H9 (cell line): ENCODE measurements around the gene SMC1B. TPM values are rescaled to one million over a fixed set of nuclear protein-coding genes. Genes with fewer than 3 reads are reported as not detected.
"Not testable (repeated sequence)": the region's sequence is repeated elsewhere in the genome, so short reads cannot be mapped to it uniquely, and the experiment has no call there.

Experiments used
- DNase-seq: peaks from one replicate; pipeline ENCODE4 v3.0.0-alpha.2; 2017
- H2AFZ ChIP-seq: one replicate; pipeline ENCODE4 v1.6.1; 2013; ENCODE audit warnings: mild to moderate bottlenecking, low read length, control low read depth, moderate library complexity
- H2AK5ac ChIP-seq: 2 replicates; pipeline ENCODE4 v1.6.1; 2013; ENCODE audit warnings: low read length, control low read depth, mixed read lengths; ENCODE audit not compliant: insufficient read length
- H2BK120ac ChIP-seq: one replicate; pipeline ENCODE4 v1.6.1; 2013; ENCODE audit warnings: low read depth, mild to moderate bottlenecking, low read length, control low read depth, inconsistent platforms; ENCODE audit not compliant: poor library complexity, severe bottlenecking
- H2BK12ac ChIP-seq: 2 replicates; pipeline ENCODE4 v1.6.1; 2013; ENCODE audit warnings: low read length, control low read depth, mixed read lengths, low read depth; ENCODE audit not compliant: insufficient read length
- H2BK15ac ChIP-seq: 2 replicates; pipeline ENCODE4 v1.6.1; 2013; ENCODE audit warnings: low read depth, low read length, control low read depth
- H2BK20ac ChIP-seq: one replicate; pipeline ENCODE4 v1.6.1; 2013; ENCODE audit warnings: low read depth, mild to moderate bottlenecking, low read length, control low read depth, inconsistent platforms; ENCODE audit not compliant: poor library complexity, severe bottlenecking
- H2BK5ac ChIP-seq: 2 replicates; pipeline ENCODE4 v1.6.1; 2013; ENCODE audit warnings: low read length, control low read depth, mixed read lengths; ENCODE audit not compliant: insufficient read length
- H3K14ac ChIP-seq: 2 replicates; pipeline ENCODE4 v1.6.1; 2013; ENCODE audit warnings: low read length, control low read depth; ENCODE audit not compliant: insufficient read depth
- H3K18ac ChIP-seq: 2 replicates; pipeline ENCODE4 v1.6.1; 2013; ENCODE audit warnings: low read depth, mild to moderate bottlenecking, mixed read lengths, low read length, control low read depth; ENCODE audit not compliant: insufficient read length
- H3K23ac ChIP-seq: 2 replicates; pipeline ENCODE4 v1.6.1; 2013; ENCODE audit warnings: low read length, control low read depth, mixed read lengths, low read depth; ENCODE audit not compliant: insufficient read length
- H3K23me2 ChIP-seq: 2 replicates; pipeline ENCODE4 v1.6.1; 2013; ENCODE audit warnings: low read depth, mild to moderate bottlenecking, mixed read lengths, low read length, control low read depth; ENCODE audit not compliant: insufficient read length, poor library complexity, severe bottlenecking
- H3K27ac ChIP-seq: 2 replicates; pipeline ENCODE4 v1.5.1; 2013; ENCODE audit warnings: low read length, control low read depth, mixed read lengths, low read depth; ENCODE audit not compliant: insufficient read length
- H3K27me3 ChIP-seq: 2 replicates; pipeline ENCODE4 v1.6.1; 2013; ENCODE audit warnings: low read length, control low read depth, inconsistent platforms; ENCODE audit not compliant: insufficient read depth
- H3K4ac ChIP-seq: 2 replicates; pipeline ENCODE4 v1.6.1; 2013; ENCODE audit warnings: low read depth, mild to moderate bottlenecking, control low read depth, inconsistent platforms, low read length, moderate library complexity
- H3K4me1 ChIP-seq: 2 replicates; pipeline ENCODE4 v1.6.1; 2013; ENCODE audit warnings: low read length, control low read depth, inconsistent platforms; ENCODE audit not compliant: insufficient read depth
- H3K4me2 ChIP-seq: 2 replicates; pipeline ENCODE4 v1.6.1; 2013; ENCODE audit warnings: low read length, control low read depth, mixed read lengths; ENCODE audit not compliant: insufficient read length, insufficient read depth
- H3K56ac ChIP-seq: 2 replicates; pipeline ENCODE4 v1.6.1; 2013; ENCODE audit warnings: low read depth, mild to moderate bottlenecking, mixed read lengths, low read length, control low read depth; ENCODE audit not compliant: insufficient read length
- H3K79me1 ChIP-seq: 2 replicates; pipeline ENCODE4 v1.6.1; 2013; ENCODE audit warnings: low read depth, mild to moderate bottlenecking, moderate library complexity, low read length, control low read depth, inconsistent platforms; ENCODE audit not compliant: insufficient read depth, poor library complexity, severe bottlenecking
- H3K79me2 ChIP-seq: 2 replicates; pipeline ENCODE4 v1.6.1; 2013; ENCODE audit warnings: low read length, control low read depth, inconsistent platforms; ENCODE audit not compliant: insufficient read depth
- H3K9ac ChIP-seq: 2 replicates; pipeline ENCODE4 v1.6.1; 2013; ENCODE audit warnings: low read length, control low read depth, mixed read lengths; ENCODE audit not compliant: insufficient read length; ENCODE audit errors: extremely low read depth
- H3K9me3 ChIP-seq: one replicate; pipeline ENCODE4 v1.6.1; 2013; ENCODE audit warnings: low read depth, low read length, inconsistent platforms; ENCODE audit not compliant: control insufficient read depth
- H3T11ph ChIP-seq: one replicate; pipeline ENCODE4 v1.6.1; 2013; ENCODE audit warnings: mild to moderate bottlenecking, low read length, control low read depth, inconsistent platforms
- H4K20me1 ChIP-seq: one replicate; pipeline ENCODE4 v1.6.1; 2013; ENCODE audit not compliant: control insufficient read depth, insufficient read length, insufficient read depth
- H4K5ac ChIP-seq: 2 replicates; pipeline ENCODE4 v1.6.1; 2013; ENCODE audit warnings: low read depth, mild to moderate bottlenecking, mixed read lengths, low read length, control low read depth; ENCODE audit not compliant: insufficient read length
- H4K8ac ChIP-seq: replicated peaks from 2 replicates; pipeline ENCODE4 v1.6.1; 2013; ENCODE audit warnings: low read length, control low read depth, mixed read lengths, low read depth; ENCODE audit not compliant: insufficient read length
- H4K91ac ChIP-seq: 2 replicates; pipeline ENCODE4 v1.6.1; 2013; ENCODE audit warnings: low read depth, mild to moderate bottlenecking, moderate library complexity, mixed read lengths, low read length, control low read depth; ENCODE audit not compliant: insufficient read length
- H3K27ac Mint-ChIP-seq, 3 experiments: 2 replicates in 2 of 3; 3 replicates in 1 of 3; pipeline ENCODE4 v1.8.0; 2020 to 2021; ENCODE audit warnings: mixed read lengths in 3 of 3, mild to moderate bottlenecking in 1 of 3, moderate library complexity in 1 of 3
- H3K27me3 Mint-ChIP-seq: 2 replicates; pipeline ENCODE4 v1.8.0; 2021; ENCODE audit warnings: low read depth, mild to moderate bottlenecking, moderate library complexity, mixed read lengths
- H3K36me3 Mint-ChIP-seq, 3 experiments: 2 replicates in 2 of 3; 3 replicates in 1 of 3; pipeline ENCODE4 v1.8.0; 2020 to 2021; ENCODE audit warnings: low read depth in 3 of 3, mixed read lengths in 3 of 3; ENCODE audit not compliant: insufficient read depth in 1 of 3
- H3K4me1 Mint-ChIP-seq, 2 experiments: 2 replicates each; pipeline ENCODE4 v1.8.0; 2020; ENCODE audit warnings: mixed read lengths in 2 of 2
- H3K4me3 Mint-ChIP-seq, 2 experiments: 2 replicates in 1 of 2; 3 replicates in 1 of 2; pipeline ENCODE4 v1.8.0; 2020 to 2021; ENCODE audit warnings: mild to moderate bottlenecking in 2 of 2, mixed read lengths in 2 of 2, moderate library complexity in 1 of 2
- H3K9me3 Mint-ChIP-seq, 2 experiments: 2 replicates in 1 of 2; 3 replicates in 1 of 2; pipeline ENCODE4 v1.8.0; 2020; ENCODE audit warnings: mild to moderate bottlenecking in 2 of 2, mixed read lengths in 2 of 2, moderate library complexity in 1 of 2
- CTCF ChIP-seq: fragments of 200-600 bp; sonication (generic); conservative IDR thresholded peaks from 3 replicates; pipeline ENCODE4 v1.8.0; 2021; ENCODE audit warnings: antibody characterized with exemption, mild to moderate bottlenecking
- WGBS: extraction: QIAGEN DNeasy Blood & Tissue Kit; methylation state at CpG from one replicate; pipeline ENCODE4 v1.1.7; 2013; ENCODE audit warnings: missing lambda C conversion rate, low lambda C conversion rate, mixed read lengths; ENCODE audit not compliant: insufficient read length; ENCODE audit errors: extremely low coverage; 5-methylcytosine and 5-hydroxymethylcytosine counted together
- total RNA-seq: library from RNA; stranded (reverse); gene quantifications from 2 replicates; pipeline ENCODE4 v1.2.1, GENCODE V29; 2021

The SMC1B gene
- total RNA-seq, 1 experiment from 2014 or later: not detected

DNA sequence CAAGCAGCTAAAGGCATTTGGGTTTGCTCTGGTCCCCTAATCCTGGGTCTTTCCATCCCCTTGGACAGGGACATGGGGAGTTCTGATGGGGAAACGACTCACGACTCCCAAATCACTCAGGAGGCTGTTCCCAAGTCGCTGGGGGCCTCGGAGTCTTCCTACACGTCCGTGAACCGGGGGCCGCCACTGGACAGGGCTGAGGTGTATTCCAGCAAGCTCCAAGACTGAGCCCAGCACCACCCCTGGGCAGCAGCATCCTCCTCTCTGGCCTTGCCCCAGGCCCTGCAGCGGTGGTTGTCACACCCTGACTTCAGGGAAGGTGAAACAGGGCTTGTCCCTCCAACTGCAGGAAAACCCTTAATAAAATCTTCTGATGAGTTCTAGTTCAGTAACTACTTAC lies 117.9 kb downstream of the SMC1B start:
- Mint-ChIP-seq H3K9me3 (no peaks in the 10 kb centered on the region), H3K4me1 (peaks cover 14 to 19% of the 10 kb centered on the region in 2 experiments), H3K36me3 (no peaks in the 10 kb centered on the region), H3K27me3 (peaks cover 25% of the 10 kb centered on the region), H3K27ac (no peak overlapping the region), H3K4me3 (no peak overlapping the region)
- Histone ChIP-seq H3K18ac (no peak overlapping the region), H2BK5ac (no peak overlapping the region), H3K14ac (no peak overlapping the region), H3K27me3 (no peaks in the 10 kb centered on the region), H2BK12ac (no peak overlapping the region), H2AFZ (no peak overlapping the region), H4K8ac (no peak overlapping the region), H3K27ac (no peak overlapping the region), H3K4me1 (no peaks in the 10 kb centered on the region; the same call in 1 of the 2 replicates), H3K4ac (no peak overlapping the region), H3K56ac (no peak overlapping the region), H3K23ac (no peak overlapping the region), H4K91ac (no peak overlapping the region), H2BK20ac (no peak overlapping the region), H2AK5ac (no peak overlapping the region), H4K5ac (no peak overlapping the region), H3K23me2 (no peaks in the 10 kb centered on the region), H2BK120ac (no peak overlapping the region), H4K20me1 (no peaks in the 10 kb centered on the region), H3K9ac (no peak overlapping the region), H3T11ph (no peak overlapping the region), H3K9me3 (no peaks in the 10 kb centered on the region), H2BK15ac (no peak overlapping the region), H3K79me1 (no peaks in the 10 kb centered on the region), H3K79me2 (no peaks in the 10 kb centered on the region), H3K4me2 (no peak overlapping the region)
- no CpG with 5 or more reads among the region's 9 CpGs for WGBS
- no peak for TF ChIP-seq CTCF
- no peak for DNase-seq

GRCh38 chr22:45295004-45295403 lies 118.4 kb downstream of the SMC1B start:
- not testable (repeated sequence) for H3K4me3 Mint-ChIP-seq, H3T11ph ChIP-seq, H4K5ac ChIP-seq, H3K27ac ChIP-seq, H3K18ac ChIP-seq, H2BK12ac ChIP-seq, H3K4ac ChIP-seq, H2AK5ac ChIP-seq, H2BK5ac ChIP-seq, H3K27me3 ChIP-seq, H3K27ac Mint-ChIP-seq, H4K91ac ChIP-seq, H2AFZ ChIP-seq, H3K79me1 ChIP-seq, H3K4me2 ChIP-seq, H3K9me3 Mint-ChIP-seq, H3K9me3 ChIP-seq, H3K9ac ChIP-seq, H3K23me2 ChIP-seq, H3K56ac ChIP-seq, H3K14ac ChIP-seq, H4K8ac ChIP-seq, H3K79me2 ChIP-seq, DNase-seq, H3K23ac ChIP-seq, H3K36me3 Mint-ChIP-seq, H2BK20ac ChIP-seq, H3K4me1 ChIP-seq, H4K20me1 ChIP-seq, H2BK15ac ChIP-seq, H2BK120ac ChIP-seq
- peaks cover 25% of the 10 kb centered on the region for H3K27me3 Mint-ChIP-seq
- WGBS: no CpG with 5 or more reads among the region's 6 CpGs
- peaks cover 14 to 19% of the 10 kb centered on the region in 2 experiments for H3K4me1 Mint-ChIP-seq
